Coronary artery (tissue), 2 donors: Measurements from ENCODE around the gene CHKA.

ENCODE experiments used
- DNase-seq: peaks from one replicate; pipeline ENCODE4 v3.0.0-alpha.2; 2017; ENCODE audit warnings: low spot score
- H3K27ac ChIP-seq, 2 donors: fragments of 200-600 bp; sonication (generic); one replicate each; pipeline ENCODE4 v1.5.1; 2016 to 2019
- H3K4me3 ChIP-seq: fragments of 200-600 bp; sonication (generic); 2 replicates; pipeline ENCODE4 v1.5.1; 2016; ENCODE audit warnings: mild to moderate bottlenecking, moderate library complexity
- TF ChIP-seq, protein P1 (sequence below): fragments of 200-600 bp; sonication (generic); IDR thresholded peaks from one replicate; pipeline ENCODE4 v1.5.1; 2019; ENCODE audit warnings: antibody characterized with exemption

The CHKA gene

DNA sequence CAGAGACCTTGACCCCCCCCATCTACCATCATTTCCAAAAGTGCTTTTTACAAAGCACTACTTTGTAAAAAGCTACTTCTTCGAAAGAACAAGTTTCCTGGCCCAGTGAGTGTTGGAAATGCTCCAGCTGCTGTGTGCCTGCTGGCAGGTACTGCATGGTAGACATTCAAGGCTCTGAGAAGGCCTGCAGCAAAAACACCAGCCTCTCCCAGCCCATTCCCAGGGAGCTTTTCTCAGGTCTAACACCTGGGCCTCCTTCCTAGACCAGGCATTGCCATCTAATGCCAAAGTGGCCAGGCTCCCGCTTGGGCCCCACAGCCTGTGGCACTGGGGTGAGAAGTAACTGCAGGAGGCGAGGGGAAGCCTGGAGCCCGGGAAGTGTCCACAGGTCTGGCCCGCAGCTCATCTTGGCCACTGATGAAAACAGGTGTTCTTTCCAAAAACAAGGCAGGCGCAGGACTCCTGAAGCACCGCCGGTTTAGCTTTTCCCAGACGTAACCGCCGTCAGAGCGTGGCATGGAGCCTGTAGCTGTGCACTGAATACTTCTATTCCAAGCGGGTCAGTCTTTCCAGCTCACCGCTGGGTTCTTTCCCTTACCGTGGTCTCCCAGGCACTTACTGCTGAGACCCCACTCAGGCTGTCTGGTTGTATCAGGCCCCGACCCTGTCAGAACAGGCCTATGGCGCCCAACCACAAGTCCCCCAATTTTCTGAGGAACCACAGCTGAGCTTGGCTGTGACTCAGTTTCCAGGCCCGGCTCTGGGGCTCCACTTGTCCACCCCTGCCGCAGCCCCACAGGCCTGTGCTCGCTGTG is 83.6 kb downstream of the CHKA start:
- H3K27ac ChIP-seq = peak overlapping the region; percentile 91 to 92
- TF ChIP-seq, protein P1, sequence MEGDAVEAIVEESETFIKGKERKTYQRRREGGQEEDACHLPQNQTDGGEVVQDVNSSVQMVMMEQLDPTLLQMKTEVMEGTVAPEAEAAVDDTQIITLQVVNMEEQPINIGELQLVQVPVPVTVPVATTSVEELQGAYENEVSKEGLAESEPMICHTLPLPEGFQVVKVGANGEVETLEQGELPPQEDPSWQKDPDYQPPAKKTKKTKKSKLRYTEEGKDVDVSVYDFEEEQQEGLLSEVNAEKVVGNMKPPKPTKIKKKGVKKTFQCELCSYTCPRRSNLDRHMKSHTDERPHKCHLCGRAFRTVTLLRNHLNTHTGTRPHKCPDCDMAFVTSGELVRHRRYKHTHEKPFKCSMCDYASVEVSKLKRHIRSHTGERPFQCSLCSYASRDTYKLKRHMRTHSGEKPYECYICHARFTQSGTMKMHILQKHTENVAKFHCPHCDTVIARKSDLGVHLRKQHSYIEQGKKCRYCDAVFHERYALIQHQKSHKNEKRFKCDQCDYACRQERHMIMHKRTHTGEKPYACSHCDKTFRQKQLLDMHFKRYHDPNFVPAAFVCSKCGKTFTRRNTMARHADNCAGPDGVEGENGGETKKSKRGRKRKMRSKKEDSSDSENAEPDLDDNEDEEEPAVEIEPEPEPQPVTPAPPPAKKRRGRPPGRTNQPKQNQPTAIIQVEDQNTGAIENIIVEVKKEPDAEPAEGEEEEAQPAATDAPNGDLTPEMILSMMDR = no peak
- H3K4me3 ChIP-seq = peak overlapping the region; percentile 83
- DNase-seq = no peak

DNA sequence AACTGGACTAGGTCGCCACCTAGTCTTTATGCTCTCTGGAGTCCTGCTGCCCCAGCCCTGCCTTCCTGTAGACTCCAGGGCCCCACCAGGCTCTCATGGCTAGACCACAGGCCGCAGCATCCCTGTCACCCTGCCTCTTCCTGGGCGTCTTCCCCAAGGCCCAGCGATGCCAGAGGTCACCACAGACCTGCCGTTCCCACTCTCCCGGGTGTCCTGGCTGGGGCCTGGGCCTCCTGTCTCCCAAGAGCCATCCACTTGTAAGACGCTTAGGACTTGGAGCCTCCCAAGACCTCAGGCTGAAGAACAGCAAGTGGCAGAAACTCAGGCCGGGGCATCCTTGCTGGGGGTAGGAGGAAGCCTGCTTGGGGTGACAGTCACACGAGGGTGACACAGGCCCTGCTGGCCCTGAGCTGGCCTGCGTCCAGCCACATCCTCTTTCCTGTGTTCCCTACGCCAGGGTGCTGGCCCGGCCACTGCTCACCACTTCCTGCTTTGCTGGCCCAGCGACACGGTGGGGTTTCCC is 84.4 kb downstream of the CHKA start:
- no peak for DNase-seq
- Histone ChIP-seq H3K4me3 (no peak overlapping the region), H3K27ac (peak overlapping the region; percentile 34 to 92)
- TF ChIP-seq, protein P1 = no peak

DNA sequence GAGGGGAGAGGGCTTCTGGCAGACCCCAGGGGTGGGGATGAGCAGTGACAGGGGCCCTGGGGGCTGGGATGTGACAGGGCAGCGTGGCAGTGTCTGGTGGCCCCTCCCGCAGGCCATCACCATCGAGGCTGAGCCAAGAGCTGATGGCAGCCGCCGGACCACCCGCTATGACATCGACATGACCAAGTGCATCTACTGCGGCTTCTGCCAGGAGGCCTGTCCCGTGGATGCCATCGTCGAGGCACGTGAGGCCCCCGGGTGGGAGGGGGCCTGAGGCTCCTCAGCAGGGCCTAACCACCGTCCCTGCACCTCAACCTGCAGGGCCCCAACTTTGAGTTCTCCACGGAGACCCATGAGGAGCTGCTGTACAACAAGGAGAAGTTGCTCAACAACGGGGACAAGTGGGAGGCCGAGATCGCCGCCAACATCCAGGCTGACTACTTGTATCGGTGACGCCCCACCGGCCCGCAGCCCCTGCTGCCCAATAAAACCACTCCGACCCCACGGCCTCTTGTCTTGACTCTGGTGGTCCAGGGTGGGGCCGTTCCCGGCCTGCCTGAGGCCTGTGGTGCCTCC is 85.0 kb downstream of the CHKA start:
- no peak for DNase-seq
- no peak overlapping the region for H3K4me3 ChIP-seq
- H3K27ac ChIP-seq = peak overlapping the region; percentile 34 to 92
- TF ChIP-seq, protein P1 = no peak

DNA sequence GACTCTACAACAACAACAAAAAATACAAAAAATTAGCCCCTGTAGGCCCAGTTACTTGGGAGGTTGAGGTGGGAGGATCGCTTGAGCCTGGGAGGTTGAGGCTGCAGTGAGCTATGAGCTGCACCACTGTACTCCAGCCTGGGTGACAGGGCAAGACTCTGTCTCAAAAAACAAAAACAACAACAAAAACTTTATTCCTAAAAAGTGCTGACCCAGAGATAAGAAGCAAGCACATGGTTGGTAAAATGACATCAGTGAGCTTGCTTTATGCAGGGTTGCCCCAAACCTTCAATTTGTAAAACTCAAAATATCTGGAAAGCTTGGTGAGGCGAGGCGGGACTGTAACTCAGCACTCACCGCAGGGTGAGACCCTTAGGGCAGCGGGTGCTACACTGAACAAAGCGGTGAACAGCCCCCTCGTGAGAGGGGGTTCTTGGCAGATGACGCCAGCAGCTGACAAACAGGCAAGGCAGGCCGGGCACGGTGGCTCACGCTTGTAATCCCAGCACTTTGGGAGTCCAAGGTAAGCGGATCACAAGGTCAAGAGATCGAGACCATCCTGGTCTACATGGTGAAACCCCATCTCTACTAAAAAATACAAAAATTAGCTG is 85.8 kb downstream of the CHKA start:
- no peak for DNase-seq
- TF ChIP-seq, protein P1 = no peak
- Histone ChIP-seq H3K4me3 (no peak overlapping the region), H3K27ac (no peak overlapping the region)

DNA sequence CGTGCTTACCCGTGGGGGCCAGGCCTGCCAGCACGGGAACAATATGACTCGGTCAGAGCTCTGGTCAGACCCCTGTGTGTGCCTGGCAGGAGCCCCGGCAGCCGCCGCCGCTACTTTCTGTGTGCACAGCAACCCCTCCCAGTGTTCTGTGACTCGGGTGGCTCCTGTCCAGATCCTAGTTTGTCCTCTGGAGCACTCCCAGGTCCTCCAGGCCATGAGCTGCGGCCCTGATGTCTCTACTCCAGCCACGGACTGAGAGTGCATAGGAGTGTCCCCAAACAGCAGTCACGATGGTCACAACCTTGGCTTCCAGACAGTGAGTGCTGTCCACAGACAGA is 87.5 kb downstream of the CHKA start:
- H3K4me3 ChIP-seq = no peak overlapping the region

DNA sequence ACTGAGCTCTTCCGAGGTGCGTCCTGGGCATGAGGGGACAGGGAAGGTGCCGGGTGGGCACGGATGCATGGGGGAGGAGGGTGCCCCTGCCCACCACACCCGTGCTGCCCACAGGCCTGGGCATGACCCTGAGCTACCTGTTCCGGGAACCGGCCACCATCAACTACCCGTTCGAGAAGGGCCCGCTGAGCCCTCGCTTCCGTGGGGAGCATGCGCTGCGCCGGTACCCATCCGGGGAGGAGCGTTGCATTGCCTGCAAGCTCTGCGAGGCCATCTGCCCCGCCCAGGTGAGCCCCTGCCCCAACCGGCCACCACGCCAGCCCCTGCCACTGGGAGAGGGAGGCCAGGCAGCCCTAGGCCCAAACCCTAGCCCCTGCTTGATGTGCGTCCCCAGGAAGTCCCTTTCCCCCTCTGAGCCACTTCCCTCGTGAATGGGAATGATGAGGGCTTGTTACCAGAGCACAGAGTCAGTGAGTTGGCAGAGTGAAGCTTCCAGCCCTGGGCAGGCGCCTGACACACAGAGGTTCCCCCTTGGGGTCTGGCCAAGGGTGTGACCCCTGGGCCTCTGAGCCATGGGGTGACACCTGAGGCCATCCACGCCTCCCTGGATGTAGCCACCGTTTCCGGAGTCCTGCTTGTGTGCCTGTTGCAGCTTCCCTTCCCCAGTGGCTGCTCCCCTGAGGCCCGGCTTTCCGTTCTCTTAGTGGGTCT is 88.0 kb downstream of the CHKA start:
- no peak for DNase-seq
- TF ChIP-seq, protein P1 = no peak
- Histone ChIP-seq H3K4me3 (no peak overlapping the region), H3K27ac (no peak overlapping the region)

More for the DNA sequence above, 87.5 kb downstream of the CHKA start:
- TF ChIP-seq, protein P1 = no peak
- H3K27ac ChIP-seq = no peak overlapping the region
- DNase-seq = no peak
